GM19452 (cell line): ENCODE data around the gene SLCO2A1.

Experiments used
- ATAC-seq: cut with Tn5 transposase; IDR thresholded peaks from one replicate; pipeline ENCODE4 v1.9.1; 2021; ENCODE audit not compliant: unreplicated experiment

SLCO2A1 gene

DNA sequence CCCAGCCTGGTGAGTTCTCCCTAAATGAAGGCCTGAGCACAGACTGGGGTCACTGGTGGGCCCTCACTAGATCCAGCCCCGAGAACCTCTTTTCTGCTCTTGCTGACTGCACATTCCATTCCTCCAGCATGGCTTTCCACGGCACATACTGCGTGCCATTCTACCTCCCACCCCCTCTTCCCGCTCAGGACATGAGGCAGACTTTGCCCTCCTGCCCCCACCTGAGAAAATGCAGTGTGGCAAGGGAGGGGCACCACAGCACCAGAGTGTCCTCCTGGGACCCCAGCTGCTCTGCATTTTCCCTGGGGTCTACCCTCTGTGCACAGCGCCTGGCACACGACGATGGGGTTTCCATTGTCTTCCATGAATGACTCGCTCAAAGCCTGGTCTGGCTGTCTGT lies 6.1 kb upstream of the SLCO2A1 start:
- no peak for ATAC-seq

DNA sequence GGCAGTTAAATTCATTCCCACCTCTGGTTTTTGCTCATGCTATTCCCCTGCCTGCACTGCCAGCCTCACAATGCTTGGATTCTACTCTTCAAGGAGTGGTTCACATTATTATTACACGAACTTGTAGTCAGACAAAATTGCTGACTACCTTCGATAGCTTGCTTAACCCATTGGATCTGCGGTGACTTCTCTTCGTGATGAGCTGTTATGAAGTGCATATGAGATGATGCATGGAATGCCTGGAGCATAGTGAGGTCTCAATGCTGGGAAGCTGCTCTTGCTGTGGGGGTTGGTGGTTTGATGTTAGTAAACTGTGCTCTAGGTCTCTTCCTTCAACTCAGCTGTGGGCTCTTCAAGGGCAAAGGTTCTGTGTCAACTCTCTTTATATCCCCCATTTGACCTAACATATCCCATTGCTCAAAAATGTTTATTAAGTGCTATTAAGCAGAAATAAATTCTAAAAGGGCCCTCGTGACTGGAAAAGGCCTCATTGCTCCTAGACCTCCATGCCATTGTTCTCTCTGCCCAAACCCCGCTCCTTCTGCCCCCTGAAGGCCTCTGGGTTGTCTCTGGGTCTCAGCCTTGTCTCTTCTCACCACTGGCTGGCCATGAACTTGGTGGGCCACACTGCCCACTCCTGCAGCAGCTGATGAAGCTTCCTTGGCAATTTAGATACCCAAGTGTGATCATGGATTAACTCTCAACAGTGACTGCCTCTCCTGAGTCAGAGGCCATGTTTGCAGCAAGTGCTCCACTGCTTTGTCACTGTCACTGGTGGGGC lies 4.5 kb upstream of the SLCO2A1 start:
- no peak for ATAC-seq

DNA sequence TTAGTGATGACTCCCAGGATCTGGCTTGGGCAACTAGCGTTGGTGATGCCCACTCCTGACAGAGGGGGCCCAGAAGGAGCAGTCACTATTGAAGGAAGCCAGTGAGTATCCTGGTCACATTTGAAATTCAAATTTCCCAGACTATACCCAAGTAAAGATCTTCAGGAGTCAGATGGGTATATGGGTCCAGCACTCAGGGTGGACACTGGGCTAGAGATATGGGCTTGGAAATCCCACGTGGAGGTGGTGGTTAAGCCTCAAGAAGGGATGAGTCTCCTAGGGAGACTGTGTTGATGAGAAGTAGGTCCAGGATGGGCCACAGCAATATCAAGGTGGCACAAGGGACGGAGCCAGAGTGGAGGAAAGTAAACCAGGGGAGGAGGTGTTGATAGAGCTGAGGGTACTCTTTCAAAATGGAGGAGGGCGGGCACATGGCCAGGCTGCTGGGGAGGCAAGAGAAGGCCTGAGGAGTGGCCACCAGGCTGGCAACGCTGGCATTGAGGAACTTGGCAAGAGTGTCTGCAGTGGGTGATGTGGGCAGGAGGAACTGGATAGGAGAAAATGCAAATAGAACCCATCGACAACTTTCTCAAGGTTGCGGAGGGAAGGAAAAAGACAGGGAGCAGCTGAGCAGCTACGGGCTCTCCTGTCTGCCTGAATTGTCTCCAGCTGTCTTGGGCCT lies 3.7 kb upstream of the SLCO2A1 start:
- ATAC-seq: no peak

DNA sequence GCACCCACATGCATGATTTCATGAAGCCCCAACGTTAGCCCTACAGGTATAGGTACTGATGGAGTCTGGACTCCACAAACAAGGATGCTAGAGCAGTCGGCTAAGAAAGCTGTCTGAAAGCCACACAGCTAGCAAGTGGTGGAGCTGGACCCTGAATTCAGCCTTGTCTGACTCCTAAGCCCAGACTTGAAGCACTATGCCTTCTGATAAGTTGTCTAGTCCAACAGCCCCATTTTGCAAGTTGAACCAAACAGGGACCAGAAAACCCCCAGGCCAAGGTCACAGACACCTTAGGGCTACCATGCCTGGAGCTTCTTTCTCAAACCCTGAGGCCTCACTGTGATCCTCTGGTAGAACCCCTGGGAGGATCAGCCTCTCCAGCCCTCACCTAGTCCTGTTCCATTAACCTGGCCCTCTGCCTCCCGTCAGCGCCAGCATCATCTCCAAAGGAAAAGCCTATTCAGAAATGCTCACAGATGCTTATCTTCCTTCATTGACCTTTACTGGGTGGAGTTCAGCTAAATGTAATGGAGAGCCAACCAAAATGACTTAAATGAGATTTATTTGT lies 1.7 kb upstream of the SLCO2A1 start:
- no peak for ATAC-seq

DNA sequence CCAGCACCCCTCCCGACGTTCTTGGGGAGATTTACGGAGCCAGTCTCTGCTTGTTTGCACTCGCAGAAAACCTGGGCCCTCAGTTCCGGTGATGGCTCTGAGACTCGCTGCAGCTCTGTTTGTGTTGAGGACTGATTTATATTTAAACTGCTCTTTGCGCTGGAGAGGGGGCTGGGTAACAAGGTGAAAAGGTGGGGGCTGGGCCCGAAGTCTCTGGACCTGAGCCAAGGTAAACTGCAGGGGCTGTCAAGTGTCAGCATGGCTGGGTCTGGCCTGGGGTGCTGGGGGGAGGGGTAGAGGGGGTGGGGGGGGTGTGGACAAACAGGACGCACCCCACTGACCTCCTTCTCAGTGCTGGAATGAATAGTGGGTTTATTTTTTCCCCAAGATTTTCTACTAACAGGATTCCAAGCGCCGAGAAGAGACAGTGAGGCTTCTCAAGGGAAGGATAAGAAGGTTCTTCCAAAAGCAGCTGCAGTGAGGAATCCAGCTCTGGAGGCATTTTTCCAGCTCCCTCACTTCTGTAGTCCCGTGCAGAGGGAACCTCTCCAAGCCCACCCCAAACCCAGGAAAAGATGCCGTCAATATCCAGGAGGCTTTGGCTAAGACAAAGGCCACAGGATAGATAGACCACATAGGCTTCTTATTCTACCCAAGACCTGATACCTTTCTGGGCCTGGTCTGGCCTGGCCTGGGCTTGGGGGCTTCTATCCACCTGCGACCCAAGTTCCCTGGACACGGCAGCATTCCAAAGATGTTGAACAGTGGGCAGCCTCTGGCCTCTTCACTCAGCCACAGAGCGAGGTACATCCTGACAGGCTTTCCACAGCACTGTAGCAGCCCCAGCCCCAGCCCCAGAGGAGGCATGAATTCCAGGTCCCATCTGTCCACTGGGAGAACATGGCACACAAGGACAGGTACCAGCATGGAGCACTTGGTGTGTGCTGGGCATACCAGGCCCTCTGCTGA lies 938 bp upstream of the SLCO2A1 start:
- no peak for ATAC-seq

DNA sequence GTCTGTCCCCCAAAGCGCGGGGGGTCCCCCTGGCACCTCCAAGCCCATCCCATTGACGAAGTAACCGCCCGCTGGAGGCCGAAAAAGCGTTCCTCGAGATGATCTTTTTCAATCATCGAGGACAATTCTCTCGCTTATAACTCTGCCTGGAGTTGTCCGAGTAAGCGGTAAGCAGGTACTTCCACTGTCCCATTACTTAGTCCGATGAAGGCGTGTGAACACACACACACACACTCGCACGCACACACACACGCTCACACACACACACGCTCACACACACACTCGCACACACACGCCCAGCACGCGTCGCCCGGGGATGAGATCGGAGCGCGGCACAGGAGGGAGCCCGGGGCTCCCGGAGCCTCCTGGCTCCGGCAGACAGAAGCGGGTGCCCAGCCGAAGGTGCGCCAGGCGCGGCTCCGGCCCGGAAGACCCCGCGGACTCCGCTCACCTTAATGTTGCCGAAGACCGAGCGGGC lies 430 bp downstream of the SLCO2A1 start:
- no peak for ATAC-seq

DNA sequence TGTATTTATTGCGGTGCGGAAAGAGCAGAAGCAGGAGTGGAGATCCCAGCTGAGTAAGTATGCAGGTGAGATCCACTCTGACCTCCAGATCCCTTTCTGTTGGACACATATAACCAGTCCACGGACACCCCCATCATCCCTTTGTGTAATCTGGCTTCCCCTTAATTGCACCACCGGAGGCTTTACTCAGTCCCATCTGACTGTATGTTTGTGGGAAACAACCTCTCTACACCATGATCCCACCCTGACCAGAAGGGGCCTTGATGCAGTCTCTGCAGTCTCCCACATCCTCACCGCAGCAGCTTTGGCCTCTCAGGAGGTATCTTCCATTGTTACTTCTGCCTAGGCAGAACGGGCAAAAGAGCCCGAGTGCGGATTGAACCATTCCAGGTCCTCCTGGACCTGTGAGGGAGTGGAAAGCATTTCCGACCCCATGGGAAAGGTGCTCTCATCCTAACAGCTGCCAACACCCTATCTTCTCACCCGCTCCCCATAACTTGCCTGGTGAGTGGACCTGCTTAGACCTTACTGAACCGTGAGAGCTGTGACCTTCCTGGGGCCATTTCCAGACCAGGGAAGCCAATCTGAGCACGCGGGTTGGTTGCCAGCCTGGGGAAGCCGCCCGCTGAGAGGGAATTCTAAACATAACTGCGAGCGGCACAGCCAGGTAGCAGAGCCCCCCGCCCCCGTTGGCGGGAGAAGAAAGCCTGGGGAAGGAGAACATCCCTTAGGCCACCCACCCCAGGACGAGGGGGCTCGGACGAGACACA lies 1.1 kb downstream of the SLCO2A1 start:
- no peak for ATAC-seq

DNA sequence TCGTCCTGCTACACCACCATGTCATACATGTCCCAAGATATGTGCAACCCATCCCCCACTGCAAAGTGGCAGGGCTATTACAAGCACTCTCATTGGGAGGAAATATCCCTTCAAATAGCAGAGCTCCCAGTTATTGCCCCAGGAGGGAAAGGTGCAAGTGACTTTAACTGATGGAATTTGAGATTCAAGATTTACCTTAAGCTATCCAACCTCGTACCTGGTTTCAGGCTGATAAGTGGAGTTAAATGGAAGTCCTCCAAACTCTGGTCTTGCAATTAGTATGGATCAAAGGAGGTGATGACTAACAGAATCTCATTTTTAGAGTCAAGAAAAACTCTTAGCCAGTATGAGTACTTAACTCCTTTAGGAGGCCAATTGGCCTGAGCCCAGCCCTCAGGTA lies 2.1 kb downstream of the SLCO2A1 start:
- ATAC-seq: no peak

DNA sequence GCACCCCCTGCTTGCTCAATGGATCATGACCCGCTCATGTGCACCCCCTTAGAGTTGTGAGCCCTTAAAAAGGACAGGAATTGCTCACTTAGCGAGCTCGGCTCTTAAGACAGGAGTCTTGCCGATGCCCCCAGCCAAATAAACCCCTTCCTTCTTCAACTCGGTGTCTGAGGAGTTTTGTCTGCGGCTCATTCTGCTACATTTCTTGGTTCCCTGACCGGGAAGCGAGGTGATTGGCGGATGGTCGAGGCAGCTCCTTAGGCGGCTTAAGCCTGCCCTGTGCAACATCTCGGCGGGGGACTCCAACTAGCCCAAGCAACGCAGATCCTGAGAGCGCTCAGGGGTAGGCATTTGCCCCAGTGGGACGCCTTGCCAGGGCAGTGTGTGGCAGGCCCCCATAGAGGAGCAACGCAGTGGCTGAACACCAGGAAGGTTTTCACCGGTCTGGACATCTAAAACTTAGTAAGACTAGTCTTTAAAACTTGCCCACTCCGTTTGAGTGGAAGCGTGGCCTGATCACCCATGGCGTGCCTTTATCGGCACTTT lies 9.5 kb downstream of the SLCO2A1 start:
- ATAC-seq: no peak

DNA sequence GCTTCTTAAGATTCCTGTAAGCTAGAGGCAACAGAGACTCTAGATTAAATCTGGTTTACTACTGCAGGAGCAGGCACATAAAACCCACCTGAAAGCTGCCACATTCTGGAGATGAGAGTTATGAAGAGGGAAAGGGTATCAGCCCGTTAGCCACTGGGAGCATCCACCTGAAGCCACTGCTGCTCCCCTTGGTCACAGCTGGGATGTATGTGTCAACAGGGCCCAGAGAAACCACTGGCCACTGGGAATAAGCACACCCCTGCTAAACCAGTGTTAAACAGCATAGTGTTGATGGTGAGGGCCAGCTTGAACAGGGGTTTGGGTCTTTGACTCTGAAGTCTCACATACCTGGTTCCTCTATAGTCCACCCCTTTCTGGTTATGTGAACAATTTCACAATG lies 10.9 kb downstream of the SLCO2A1 start:
- ATAC-seq: no peak

DNA sequence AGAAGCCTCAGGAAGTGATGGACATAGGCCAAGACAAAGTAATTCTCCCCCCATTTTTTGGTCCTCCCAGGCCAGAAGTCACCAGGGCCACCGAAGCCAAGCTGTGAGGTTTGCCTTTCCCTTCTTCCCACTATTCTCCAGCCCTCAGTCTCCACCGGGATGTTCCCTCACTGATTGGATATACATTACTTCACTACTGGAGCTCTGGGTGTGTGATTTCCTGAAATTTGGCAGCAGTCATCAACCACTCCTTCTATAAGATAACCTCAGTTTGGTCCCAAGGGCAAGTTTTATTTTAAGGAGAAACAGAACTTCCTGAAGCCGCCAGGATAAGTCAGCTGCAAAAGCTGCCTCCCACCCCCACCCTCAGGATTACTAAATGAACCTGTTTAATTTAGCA lies 11.3 kb downstream of the SLCO2A1 start:
- ATAC-seq: no peak

DNA sequence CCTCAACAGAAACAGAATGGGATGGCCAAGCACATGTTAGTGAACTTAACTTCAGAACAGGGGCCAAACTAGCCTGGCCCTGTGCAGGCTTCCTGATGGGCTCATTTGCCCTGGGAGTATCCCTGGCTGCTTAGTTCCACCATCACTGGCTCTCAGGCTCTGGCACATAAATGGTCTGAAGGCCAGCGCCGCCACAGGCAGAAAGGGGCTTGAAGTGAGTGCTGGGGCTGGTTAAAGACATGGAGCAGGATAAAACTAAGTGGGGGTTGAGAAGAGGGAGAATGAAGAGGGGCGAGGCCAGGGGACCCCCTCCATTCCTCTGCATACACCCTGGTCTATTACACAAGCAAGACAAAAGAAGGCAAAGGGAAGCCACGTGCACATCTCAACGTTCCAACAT lies 12.2 kb downstream of the SLCO2A1 start:
- no peak for ATAC-seq

DNA sequence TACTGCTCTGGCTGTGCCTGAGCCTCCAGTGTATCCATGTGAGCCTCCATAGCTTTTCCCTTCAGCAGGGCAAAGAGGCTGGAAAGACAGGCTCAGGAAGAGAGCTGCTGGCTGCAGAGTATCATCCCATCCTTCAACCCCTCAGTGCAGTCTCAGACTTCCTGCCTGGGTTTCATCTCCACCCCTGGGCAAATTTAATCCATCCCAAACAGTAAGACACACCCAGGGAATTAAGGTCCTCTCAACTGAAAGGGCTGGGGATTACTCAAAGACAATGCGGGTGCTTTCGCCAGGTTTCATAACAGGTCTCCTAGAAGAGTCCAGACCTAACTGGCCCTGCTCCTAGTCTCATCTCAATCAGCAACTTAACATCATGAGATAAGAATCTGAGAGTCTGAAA lies 15.5 kb downstream of the SLCO2A1 start:
- ATAC-seq: no peak

DNA sequence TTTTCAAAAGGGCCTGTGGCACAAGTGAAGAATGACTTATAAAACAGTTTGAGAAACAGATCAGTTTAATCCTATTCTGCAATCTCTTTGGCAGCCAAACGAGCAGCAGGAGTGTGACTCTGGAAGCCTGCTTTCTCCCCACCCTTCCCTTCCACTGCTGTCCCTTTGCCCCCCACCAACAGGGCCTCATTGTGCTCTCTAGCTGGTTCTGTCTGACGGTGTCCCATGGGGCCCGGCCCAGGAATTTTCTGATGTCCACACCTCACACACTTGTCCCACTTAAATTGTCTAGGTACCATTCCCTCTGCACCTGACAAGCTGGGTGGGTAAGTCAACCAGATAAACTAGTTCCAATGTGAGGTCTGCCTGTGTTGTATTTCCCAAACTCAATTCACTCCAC lies 16.4 kb downstream of the SLCO2A1 start:
- ATAC-seq: no peak

DNA sequence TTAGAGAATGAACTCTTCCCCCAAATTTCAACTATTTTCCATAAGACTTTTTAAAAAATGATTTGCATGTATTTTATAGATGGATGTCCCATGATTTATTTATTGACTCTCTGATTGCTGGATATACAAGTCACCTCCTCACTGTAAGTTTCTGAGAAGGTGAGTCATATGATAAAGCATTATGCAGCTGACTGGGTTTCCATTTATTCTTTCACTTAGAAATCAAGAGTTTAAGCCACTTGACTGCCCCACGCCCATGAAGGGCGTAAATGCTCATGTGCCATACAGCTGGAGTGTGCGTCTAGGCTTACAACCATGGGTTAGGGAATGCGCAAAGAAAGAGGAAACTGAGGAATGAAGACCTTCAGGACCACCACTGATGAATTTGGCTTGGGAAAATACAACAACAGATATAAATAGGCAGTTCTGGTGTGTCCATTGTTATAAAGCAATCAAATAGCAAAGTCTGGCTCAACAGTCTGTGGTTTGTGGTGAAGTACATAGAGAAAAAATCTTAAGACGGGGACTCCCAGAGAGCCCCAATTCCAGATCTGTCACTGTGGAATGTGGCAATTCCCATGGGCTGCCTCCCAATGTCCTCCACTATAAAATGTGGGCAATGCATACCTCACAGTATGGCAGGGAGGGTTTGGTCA lies 20.3 kb downstream of the SLCO2A1 start:
- ATAC-seq: no peak

DNA sequence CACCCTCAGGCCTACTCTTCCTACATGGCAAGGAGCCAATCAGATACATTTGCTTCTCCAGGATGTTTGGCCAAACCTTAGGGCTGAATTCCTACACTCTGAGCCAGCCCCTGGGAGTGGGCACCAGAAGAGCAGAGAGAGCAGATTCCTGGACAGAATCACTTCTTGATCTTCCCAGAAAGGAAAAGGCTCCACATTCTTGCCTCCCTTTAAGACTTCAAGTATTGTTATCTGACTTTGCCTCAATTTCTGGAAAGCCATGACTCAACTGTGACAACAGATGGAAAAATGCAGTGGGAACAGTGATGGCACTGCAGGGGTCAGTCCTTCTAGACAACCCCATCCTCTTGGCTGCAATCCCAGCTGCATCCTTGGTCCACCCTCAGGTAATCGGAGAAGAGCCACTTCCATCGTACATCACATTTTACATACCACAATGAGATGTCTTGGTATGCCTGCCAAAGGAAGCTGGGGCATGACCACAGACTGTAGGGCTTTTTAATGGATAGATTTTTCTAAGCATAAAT lies 21.0 kb downstream of the SLCO2A1 start:
- ATAC-seq: no peak

DNA sequence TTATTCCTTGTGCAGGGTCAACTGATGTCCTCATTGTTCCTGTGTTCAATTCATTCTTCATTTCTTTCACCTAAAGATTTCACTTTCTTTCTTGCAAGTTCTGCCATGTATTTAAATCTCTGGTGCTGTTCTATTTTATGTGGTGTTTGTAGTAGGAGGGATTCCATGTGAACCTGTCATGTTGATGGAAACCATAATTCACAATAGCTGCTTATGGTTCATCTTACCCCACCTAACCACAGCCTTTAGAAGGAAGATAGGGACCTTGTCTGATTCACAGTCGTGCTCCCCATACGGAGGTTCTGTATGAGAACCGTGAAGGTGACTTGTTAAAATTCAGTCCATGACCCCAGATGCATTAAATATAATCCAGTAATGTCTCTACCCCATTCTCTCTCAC lies 21.9 kb downstream of the SLCO2A1 start:
- no peak for ATAC-seq

DNA sequence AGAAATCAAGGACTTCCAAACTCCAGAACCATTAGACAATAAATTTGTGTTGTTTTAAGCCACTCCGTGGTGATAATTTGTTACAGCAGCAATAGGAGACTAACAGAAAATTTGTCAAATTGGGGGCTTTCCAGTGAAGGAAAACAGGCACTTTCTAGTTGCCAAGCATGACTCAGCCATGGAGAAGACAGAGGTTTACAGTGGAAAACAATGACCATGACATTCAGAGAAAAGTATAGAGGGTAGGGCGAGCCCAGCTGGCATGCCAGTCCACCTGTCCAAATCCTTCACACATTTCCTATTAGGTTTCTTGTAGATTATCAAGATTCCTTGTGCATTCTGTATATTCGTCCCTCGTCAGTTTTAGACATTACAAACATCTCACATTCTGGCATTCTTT lies 24.9 kb downstream of the SLCO2A1 start:
- ATAC-seq: no peak

DNA sequence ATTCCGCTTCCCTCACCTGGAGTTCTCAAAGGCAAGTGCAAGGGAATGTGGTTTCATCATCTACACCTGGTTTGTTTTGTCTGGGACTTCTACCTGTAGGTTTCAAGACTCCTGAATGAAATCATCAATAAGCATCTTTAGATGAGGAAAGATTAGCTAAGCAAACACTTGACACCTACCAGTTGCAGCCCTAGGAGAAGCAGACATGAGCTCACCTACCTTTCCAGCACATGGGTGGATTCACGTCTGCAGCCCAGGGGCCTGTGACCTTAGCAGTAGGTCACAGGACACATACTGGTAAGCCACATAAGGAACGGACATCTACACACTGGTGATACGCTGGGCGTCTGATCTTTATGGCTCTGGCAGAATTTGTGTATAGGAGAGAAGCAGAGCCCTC lies 26.7 kb downstream of the SLCO2A1 start:
- ATAC-seq: no peak
